H9 (cell line): ENCODE data around the gene GMCL1. TPM values are rescaled to one million over a fixed set of nuclear protein-coding genes. Genes with fewer than 3 reads are reported as not detected.

Source experiments
- DNase-seq: peaks from one replicate; pipeline ENCODE4 v3.0.0-alpha.2; 2017
- H2AFZ ChIP-seq: one replicate; pipeline ENCODE4 v1.6.1; 2013; ENCODE audit warnings: mild to moderate bottlenecking, low read length, control low read depth, moderate library complexity
- H2AK5ac ChIP-seq: 2 replicates; pipeline ENCODE4 v1.6.1; 2013; ENCODE audit warnings: low read length, control low read depth, mixed read lengths; ENCODE audit not compliant: insufficient read length
- H2BK120ac ChIP-seq: one replicate; pipeline ENCODE4 v1.6.1; 2013; ENCODE audit warnings: low read depth, mild to moderate bottlenecking, low read length, control low read depth, inconsistent platforms; ENCODE audit not compliant: poor library complexity, severe bottlenecking
- H2BK12ac ChIP-seq: 2 replicates; pipeline ENCODE4 v1.6.1; 2013; ENCODE audit warnings: low read length, control low read depth, mixed read lengths, low read depth; ENCODE audit not compliant: insufficient read length
- H2BK15ac ChIP-seq: 2 replicates; pipeline ENCODE4 v1.6.1; 2013; ENCODE audit warnings: low read depth, low read length, control low read depth
- H2BK20ac ChIP-seq: one replicate; pipeline ENCODE4 v1.6.1; 2013; ENCODE audit warnings: low read depth, mild to moderate bottlenecking, low read length, control low read depth, inconsistent platforms; ENCODE audit not compliant: poor library complexity, severe bottlenecking
- H2BK5ac ChIP-seq: 2 replicates; pipeline ENCODE4 v1.6.1; 2013; ENCODE audit warnings: low read length, control low read depth, mixed read lengths; ENCODE audit not compliant: insufficient read length
- H3K14ac ChIP-seq: 2 replicates; pipeline ENCODE4 v1.6.1; 2013; ENCODE audit warnings: low read length, control low read depth; ENCODE audit not compliant: insufficient read depth
- H3K18ac ChIP-seq: 2 replicates; pipeline ENCODE4 v1.6.1; 2013; ENCODE audit warnings: low read depth, mild to moderate bottlenecking, mixed read lengths, low read length, control low read depth; ENCODE audit not compliant: insufficient read length
- H3K23ac ChIP-seq: 2 replicates; pipeline ENCODE4 v1.6.1; 2013; ENCODE audit warnings: low read length, control low read depth, mixed read lengths, low read depth; ENCODE audit not compliant: insufficient read length
- H3K23me2 ChIP-seq: 2 replicates; pipeline ENCODE4 v1.6.1; 2013; ENCODE audit warnings: low read depth, mild to moderate bottlenecking, mixed read lengths, low read length, control low read depth; ENCODE audit not compliant: insufficient read length, poor library complexity, severe bottlenecking
- H3K27ac ChIP-seq: 2 replicates; pipeline ENCODE4 v1.5.1; 2013; ENCODE audit warnings: low read length, control low read depth, mixed read lengths, low read depth; ENCODE audit not compliant: insufficient read length
- H3K27me3 ChIP-seq: 2 replicates; pipeline ENCODE4 v1.6.1; 2013; ENCODE audit warnings: low read length, control low read depth, inconsistent platforms; ENCODE audit not compliant: insufficient read depth
- H3K4ac ChIP-seq: 2 replicates; pipeline ENCODE4 v1.6.1; 2013; ENCODE audit warnings: low read depth, mild to moderate bottlenecking, control low read depth, inconsistent platforms, low read length, moderate library complexity
- H3K4me1 ChIP-seq: 2 replicates; pipeline ENCODE4 v1.6.1; 2013; ENCODE audit warnings: low read length, control low read depth, inconsistent platforms; ENCODE audit not compliant: insufficient read depth
- H3K4me2 ChIP-seq: 2 replicates; pipeline ENCODE4 v1.6.1; 2013; ENCODE audit warnings: low read length, control low read depth, mixed read lengths; ENCODE audit not compliant: insufficient read length, insufficient read depth
- H3K56ac ChIP-seq: 2 replicates; pipeline ENCODE4 v1.6.1; 2013; ENCODE audit warnings: low read depth, mild to moderate bottlenecking, mixed read lengths, low read length, control low read depth; ENCODE audit not compliant: insufficient read length
- H3K79me1 ChIP-seq: 2 replicates; pipeline ENCODE4 v1.6.1; 2013; ENCODE audit warnings: low read depth, mild to moderate bottlenecking, moderate library complexity, low read length, control low read depth, inconsistent platforms; ENCODE audit not compliant: insufficient read depth, poor library complexity, severe bottlenecking
- H3K79me2 ChIP-seq: 2 replicates; pipeline ENCODE4 v1.6.1; 2013; ENCODE audit warnings: low read length, control low read depth, inconsistent platforms; ENCODE audit not compliant: insufficient read depth
- H3K9ac ChIP-seq: 2 replicates; pipeline ENCODE4 v1.6.1; 2013; ENCODE audit warnings: low read length, control low read depth, mixed read lengths; ENCODE audit not compliant: insufficient read length; ENCODE audit errors: extremely low read depth
- H3K9me3 ChIP-seq: one replicate; pipeline ENCODE4 v1.6.1; 2013; ENCODE audit warnings: low read depth, low read length, inconsistent platforms; ENCODE audit not compliant: control insufficient read depth
- H3T11ph ChIP-seq: one replicate; pipeline ENCODE4 v1.6.1; 2013; ENCODE audit warnings: mild to moderate bottlenecking, low read length, control low read depth, inconsistent platforms
- H4K20me1 ChIP-seq: one replicate; pipeline ENCODE4 v1.6.1; 2013; ENCODE audit not compliant: control insufficient read depth, insufficient read length, insufficient read depth
- H4K5ac ChIP-seq: 2 replicates; pipeline ENCODE4 v1.6.1; 2013; ENCODE audit warnings: low read depth, mild to moderate bottlenecking, mixed read lengths, low read length, control low read depth; ENCODE audit not compliant: insufficient read length
- H4K8ac ChIP-seq: replicated peaks from 2 replicates; pipeline ENCODE4 v1.6.1; 2013; ENCODE audit warnings: low read length, control low read depth, mixed read lengths, low read depth; ENCODE audit not compliant: insufficient read length
- H4K91ac ChIP-seq: 2 replicates; pipeline ENCODE4 v1.6.1; 2013; ENCODE audit warnings: low read depth, mild to moderate bottlenecking, moderate library complexity, mixed read lengths, low read length, control low read depth; ENCODE audit not compliant: insufficient read length
- H3K27ac Mint-ChIP-seq, 3 experiments: 2 replicates in 2 of 3; 3 replicates in 1 of 3; pipeline ENCODE4 v1.8.0; 2020 to 2021; ENCODE audit warnings: mixed read lengths in 3 of 3, mild to moderate bottlenecking in 1 of 3, moderate library complexity in 1 of 3
- H3K27me3 Mint-ChIP-seq: 2 replicates; pipeline ENCODE4 v1.8.0; 2021; ENCODE audit warnings: low read depth, mild to moderate bottlenecking, moderate library complexity, mixed read lengths
- H3K36me3 Mint-ChIP-seq, 3 experiments: 2 replicates in 2 of 3; 3 replicates in 1 of 3; pipeline ENCODE4 v1.8.0; 2020 to 2021; ENCODE audit warnings: low read depth in 3 of 3, mixed read lengths in 3 of 3; ENCODE audit not compliant: insufficient read depth in 1 of 3
- H3K4me1 Mint-ChIP-seq, 2 experiments: 2 replicates each; pipeline ENCODE4 v1.8.0; 2020; ENCODE audit warnings: mixed read lengths in 2 of 2
- H3K4me3 Mint-ChIP-seq, 2 experiments: 2 replicates in 1 of 2; 3 replicates in 1 of 2; pipeline ENCODE4 v1.8.0; 2020 to 2021; ENCODE audit warnings: mild to moderate bottlenecking in 2 of 2, mixed read lengths in 2 of 2, moderate library complexity in 1 of 2
- H3K9me3 Mint-ChIP-seq, 2 experiments: 2 replicates in 1 of 2; 3 replicates in 1 of 2; pipeline ENCODE4 v1.8.0; 2020; ENCODE audit warnings: mild to moderate bottlenecking in 2 of 2, mixed read lengths in 2 of 2, moderate library complexity in 1 of 2
- CTCF ChIP-seq: fragments of 200-600 bp; sonication (generic); conservative IDR thresholded peaks from 3 replicates; pipeline ENCODE4 v1.8.0; 2021; ENCODE audit warnings: antibody characterized with exemption, mild to moderate bottlenecking
- WGBS: extraction: QIAGEN DNeasy Blood & Tissue Kit; methylation state at CpG from one replicate; pipeline ENCODE4 v1.1.7; 2013; ENCODE audit warnings: missing lambda C conversion rate, low lambda C conversion rate, mixed read lengths; ENCODE audit not compliant: insufficient read length; ENCODE audit errors: extremely low coverage; 5-methylcytosine and 5-hydroxymethylcytosine counted together
- total RNA-seq: library from RNA; stranded (reverse); gene quantifications from 2 replicates; pipeline ENCODE4 v1.2.1, GENCODE V29; 2021

Gene GMCL1
- total RNA-seq, 1 experiment from 2014 or later, result 18.6 TPM

GRCh38 chr2:69831354-69831905 lies 2.0 kb downstream of the GMCL1 start:
- no peak overlapping the region for H3K4ac ChIP-seq
- no peaks in the 10 kb centered on the region for H3K9me3 ChIP-seq
- H2BK20ac ChIP-seq, result no peak overlapping the region
- H4K20me1 ChIP-seq, result no peaks in the 10 kb centered on the region
- H3K4me1 Mint-ChIP-seq, result peaks cover 19 to 25% of the 10 kb centered on the region in 2 experiments
- no peak overlapping the region for H2BK120ac ChIP-seq
- H4K91ac ChIP-seq, result no peak overlapping the region
- H3K36me3 Mint-ChIP-seq, result peaks cover 2 to 20% (median 12%) of the 10 kb centered on the region in 3 experiments; a peak in 4 of 7 replicates
- H4K8ac ChIP-seq, result no peak overlapping the region
- H2BK15ac ChIP-seq, result no peak overlapping the region
- H3K27me3 Mint-ChIP-seq, result no peaks in the 10 kb centered on the region
- no peak overlapping the region for H3K27ac Mint-ChIP-seq
- H3K4me2 ChIP-seq, result no peak overlapping the region
- H3K23me2 ChIP-seq, result peaks cover 7% of the 10 kb centered on the region
- no peak overlapping the region for H4K5ac ChIP-seq
- no peak overlapping the region for H3T11ph ChIP-seq
- no peak overlapping the region for H3K14ac ChIP-seq
- H3K23ac ChIP-seq, result no peak overlapping the region
- no peak overlapping the region for H3K18ac ChIP-seq
- no peak for DNase-seq
- no peak overlapping the region for H3K56ac ChIP-seq
- no peak overlapping the region for H3K9ac ChIP-seq
- no CpG with 5 or more reads among the region's 6 CpGs for WGBS
- no peak overlapping the region for H2AK5ac ChIP-seq
- no peak overlapping the region for H2AFZ ChIP-seq
- peaks cover 12% of the 10 kb centered on the region; the same call in 1 of the 2 replicates for H3K79me2 ChIP-seq
- no peaks in the 10 kb centered on the region for H3K4me1 ChIP-seq
- H3K79me1 ChIP-seq, result peaks cover 7% of the 10 kb centered on the region
- no peak overlapping the region for H2BK5ac ChIP-seq
- TF ChIP-seq CTCF, result no peak
- peak overlapping the region; percentile 37 to 57 for H3K4me3 Mint-ChIP-seq
- H3K27ac ChIP-seq, result no peak overlapping the region
- no peaks in the 10 kb centered on the region for H3K27me3 ChIP-seq
- H2BK12ac ChIP-seq, result no peak overlapping the region
- no peaks in the 10 kb centered on the region for H3K9me3 Mint-ChIP-seq
